Activated CD4-positive, alpha-beta T cell treated with anti-CD3 and anti-CD28 coated beads, Interleukin-2, amount 50 U/mL, for 4 hours (primary cell): ENCODE measurements around the gene SAPCD2.
"Not testable (repeated sequence)": the region's sequence is repeated elsewhere in the genome, so short reads cannot be mapped to it uniquely, and the experiment has no call there.

Experiments used
- DNase-seq, 2 experiments: peaks; one replicate each; pipeline ENCODE4 v3.0.0-alpha.2; 2020

Gene SAPCD2

DNA sequence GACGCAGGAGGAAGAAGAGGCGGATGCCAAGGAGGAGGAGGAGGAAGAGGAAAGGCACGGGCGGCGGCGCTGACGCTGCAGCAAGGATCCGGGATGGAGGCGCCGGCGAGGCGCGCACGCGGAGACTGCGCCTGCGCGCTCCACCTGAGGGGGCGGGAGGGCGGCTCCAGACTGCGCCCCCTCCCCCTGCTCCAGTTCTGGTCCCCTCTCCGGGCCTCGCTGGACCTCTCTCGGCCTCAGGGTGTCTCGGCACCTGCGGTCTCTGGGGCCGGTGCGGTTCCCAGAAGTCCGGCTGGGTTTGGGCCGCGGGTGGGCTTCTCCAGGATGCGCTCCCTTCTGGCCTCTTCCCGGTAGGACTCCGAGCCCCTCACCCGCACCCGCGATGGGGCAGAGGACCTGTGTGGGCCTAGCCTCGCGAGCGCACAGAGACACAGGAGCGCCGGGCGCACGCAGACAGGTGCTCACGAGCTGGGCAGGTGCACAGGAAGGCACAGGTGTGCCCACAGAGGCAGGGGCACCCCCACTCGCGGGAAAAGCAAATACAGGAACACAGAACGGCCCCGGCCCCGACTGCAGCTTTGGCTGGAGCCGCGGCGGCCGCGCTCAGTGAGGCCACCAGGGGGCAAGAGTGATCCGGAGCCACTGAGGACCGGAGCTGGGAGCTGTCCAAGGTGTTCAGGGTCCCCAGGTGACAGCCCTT is 24.1 kb downstream of the SAPCD2 start, which contains the start of gene NPDC1:
NPDC1 (minus strand) TSS at position 90 of the 700 bp plus-strand sequence. CDS start 188 bp downstream, outside the sequence.
- DNase-seq, result peak; percentile 74 to 75

GRCh38 chr9:137045294-137046087 is 24.9 kb downstream of the SAPCD2 start:
- DNase-seq, result no peak

DNA sequence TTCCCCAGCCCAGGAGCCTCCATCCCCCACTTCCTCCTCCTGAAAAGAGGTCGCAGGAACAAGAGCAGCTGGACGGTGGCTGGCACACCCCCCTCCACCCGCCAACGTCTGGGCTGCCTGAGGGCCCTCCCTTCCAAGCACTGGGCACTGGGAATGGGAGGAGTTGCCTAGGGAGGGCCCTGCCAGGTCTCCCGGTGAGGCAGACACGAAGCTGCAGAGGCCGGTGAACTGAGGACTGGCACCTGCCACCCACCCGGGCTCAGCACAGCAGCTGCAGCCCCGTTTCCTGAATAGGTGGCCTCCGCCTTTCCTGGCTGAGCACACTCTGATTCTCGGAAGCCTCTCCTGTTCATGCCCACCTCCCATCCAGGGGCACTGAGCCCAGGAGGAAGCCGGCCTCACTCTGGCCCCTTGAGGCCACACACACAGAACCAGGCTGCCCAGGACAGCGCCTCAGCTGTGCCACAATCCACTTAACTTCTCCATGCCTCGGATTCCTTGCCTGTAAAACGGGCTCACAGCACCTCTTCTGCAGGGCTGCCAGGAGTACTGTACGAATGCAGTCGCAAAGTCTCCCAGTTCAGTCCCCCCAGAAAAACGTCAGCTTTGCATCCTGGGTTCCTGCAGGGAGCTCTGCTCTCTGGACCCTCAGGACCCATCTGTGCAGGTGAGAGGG is 25.7 kb downstream of the SAPCD2 start:
- DNase-seq, result no peak

DNA sequence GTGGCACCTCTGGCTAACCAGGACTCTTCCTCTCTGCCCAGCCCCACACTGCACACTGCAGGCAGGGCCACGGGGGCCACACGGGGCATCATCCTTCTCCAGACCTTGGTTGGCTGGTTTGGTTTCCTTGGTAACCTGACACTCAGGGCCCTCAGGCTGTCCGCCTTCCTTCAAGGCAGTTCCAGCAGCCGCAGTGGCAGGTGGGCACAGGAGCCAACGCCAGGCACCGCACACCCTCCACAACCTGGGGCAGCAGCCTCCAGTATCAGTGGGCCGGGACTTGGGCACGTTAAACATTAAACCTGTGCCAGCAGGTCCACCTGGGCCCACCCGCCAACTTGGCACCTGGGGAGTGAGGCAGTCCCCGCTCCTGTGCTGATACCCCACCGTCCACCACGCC is 26.3 kb downstream of the SAPCD2 start:
- no peak for DNase-seq

GRCh38 chr9:137042751-137043727 is 27.3 kb downstream of the SAPCD2 start:
- DNase-seq, result no peak

- DNase-seq, result no peak
These were observed 29.2 kb downstream of the SAPCD2 start for GRCh38 chr9:137041124-137041523.

- no peak for DNase-seq
These were observed 29.8 kb downstream of the SAPCD2 start for GRCh38 chr9:137040568-137040967.

- DNase-seq, result no peak
These were observed 30.6 kb downstream of the SAPCD2 start for GRCh38 chr9:137039611-137040366.

- no peak for DNase-seq
These were observed 31.4 kb downstream of the SAPCD2 start for GRCh38 chr9:137038916-137039315.

DNA sequence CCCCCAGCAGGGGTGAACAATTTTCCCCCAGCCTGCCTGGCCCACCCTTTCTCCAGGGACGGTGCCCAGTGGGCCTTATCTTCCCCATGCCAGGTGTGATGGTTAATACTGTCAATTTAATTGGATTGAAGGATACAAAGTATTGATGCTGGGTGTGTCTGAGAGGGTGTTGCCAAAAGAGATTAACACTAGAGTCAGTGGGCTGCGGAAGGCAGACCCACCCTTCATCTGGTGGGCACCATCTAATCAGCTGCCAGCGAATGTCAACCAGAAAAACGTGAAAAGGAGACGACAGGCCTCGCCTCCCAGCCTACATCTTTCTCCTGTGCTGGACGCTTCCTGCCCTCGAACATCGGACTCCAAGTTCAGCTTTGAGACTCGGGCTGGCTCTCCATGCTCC is 32.9 kb downstream of the SAPCD2 start:
- no peak for DNase-seq

DNA sequence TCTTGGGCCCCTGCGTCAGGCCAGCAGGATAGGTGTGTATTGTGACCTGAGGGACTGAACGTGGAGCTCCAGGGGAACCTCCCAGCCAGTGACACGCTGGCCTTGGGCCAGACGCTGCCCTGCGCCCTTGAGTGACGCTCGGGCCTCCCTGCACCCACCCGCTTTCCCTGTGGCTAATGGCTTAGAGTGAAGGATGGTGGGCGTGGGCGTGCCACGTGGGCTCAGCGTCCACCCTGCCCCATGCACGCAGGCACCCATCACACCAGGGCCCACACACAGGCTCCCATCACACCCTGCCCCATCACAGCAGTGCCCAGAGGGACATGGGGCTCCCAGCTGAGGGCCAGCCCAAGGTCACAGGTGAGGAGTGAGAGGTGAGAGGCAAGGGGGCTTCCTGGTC is 33.3 kb downstream of the SAPCD2 start:
- DNase-seq, result no peak

GRCh38 chr9:137035937-137036336 is 34.4 kb downstream of the SAPCD2 start:
- DNase-seq, result no peak

DNA sequence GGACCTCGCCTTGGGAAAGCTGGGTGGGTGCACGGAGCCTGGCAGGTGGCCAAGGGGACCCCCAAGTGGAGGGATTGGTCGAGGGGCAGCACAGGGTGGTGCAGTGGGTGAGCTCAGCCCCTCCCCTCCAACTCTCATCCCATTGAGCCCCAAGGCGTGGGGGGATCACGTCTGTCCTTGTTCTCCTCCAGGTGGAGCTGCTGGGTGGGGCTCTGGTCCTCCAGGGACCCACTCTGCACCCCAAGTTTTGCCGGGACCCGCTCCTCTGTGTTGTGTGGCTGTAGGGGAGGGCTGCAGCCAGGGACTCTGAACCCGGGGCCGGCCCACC is 34.9 kb downstream of the SAPCD2 start:
- no peak for DNase-seq

DNA sequence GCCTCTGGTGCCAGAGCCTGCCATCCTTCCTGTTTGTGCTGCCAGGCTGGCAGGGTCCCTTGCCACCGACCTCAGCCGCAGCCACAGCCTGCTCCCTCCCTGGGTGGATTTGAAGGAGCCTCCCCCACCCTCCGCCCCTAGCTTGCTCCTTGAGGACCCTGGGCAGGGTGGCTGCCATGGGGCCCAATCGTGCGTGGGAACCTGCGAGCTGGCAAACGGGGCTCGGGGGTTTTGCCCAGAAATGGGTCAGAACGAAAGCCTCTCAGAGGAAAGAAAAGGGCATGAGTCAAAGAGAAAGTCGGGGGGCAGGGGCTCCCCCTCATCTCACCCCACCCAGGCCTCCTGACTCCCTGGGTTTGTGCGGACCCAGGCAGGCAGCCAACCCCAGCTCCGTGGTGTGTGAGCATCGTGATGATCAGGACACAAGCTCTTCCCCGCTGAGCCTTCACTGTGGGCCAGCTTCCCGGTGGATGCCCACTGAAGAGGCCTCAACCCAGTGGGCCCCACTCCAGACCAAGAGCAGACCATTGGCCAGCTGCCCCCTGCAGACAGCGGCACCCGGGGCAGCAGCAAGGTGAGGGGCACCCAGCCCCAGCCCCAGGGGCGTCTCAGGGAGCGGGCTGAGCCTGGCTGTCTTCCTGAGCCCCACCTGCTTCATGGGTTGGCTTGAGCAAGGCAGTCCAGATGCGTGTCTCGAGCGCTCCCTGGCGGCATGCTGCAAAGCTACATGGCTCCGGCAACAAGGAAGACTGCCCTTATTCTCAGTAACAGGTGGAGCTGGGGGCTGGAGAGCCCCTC is 35.4 kb downstream of the SAPCD2 start:
- DNase-seq, result peak; percentile 85

DNA sequence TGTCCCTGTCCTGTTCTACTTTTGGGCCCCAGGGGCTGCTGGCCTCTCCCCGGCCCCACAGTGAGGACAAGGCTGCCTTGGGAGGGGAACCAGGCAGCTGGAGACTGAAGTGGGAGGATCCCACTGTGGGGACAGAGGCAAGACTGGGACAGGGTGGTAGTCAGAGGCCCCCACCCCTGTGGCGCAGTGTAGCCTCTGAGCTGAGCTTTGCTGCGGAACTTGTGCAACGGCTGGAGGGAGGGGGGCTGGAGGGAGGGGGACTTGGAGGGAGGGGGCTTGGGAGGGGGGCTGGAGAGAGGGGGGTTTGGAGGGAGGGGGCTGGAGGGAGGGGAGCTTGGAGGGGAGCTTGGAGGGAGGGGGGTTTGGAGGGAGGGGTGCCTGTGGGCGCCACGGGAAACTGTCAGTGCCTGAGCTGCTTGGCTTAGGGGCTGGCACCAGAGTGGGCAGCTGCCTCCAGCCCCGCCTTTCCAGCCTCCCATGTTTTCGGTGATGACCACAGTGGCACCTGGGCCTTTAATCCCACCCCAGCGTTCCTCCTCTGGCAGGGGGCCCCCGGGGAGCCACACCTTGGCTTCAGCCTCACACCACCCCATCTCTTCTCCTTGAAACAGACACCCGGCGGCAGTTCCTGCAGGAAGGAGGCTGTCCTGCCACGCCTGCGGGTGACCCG is 36.2 kb downstream of the SAPCD2 start:
- no peak for DNase-seq

DNA sequence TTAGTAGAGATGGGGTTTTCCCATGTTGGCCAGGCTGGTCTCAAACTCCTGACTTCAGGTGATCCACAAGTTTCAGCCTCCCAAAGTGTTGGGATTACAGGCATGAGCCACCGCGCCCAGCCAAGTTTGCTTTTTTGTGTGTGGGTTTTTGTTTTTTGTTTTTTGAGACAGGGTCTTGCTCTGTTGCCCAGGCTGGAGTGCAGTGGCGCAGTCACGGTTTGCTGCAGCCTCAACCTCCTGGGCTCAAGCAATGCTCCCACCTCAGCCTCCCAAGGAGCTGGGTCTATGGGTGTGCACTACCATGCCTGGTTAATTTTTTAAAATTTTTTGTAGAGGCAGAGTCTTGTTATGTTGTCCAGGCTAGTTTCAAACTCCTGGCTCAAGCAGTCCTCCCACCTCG is 36.9 kb downstream of the SAPCD2 start:
- not testable (repeated sequence) for DNase-seq

DNA sequence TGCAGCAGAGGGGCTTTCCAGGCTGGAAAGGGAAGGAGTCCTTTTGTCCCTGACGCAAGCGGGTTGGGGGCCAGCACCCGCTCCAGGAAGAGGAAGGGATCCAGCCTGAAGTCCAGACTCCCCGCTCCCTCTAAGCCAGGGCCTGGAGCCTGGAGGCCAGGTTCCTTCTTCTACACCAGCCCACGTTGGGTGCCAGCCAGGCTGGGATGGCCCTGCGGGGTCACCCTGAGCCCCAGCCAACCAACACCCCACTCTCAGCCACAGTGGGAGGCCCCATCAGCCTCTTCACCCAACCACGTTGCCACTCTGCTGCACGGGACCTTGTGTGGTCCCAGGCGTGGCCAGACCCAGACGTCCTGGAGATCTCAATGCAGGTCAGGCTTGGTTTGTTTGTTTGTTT is 37.5 kb downstream of the SAPCD2 start:
- DNase-seq, result no peak

DNA sequence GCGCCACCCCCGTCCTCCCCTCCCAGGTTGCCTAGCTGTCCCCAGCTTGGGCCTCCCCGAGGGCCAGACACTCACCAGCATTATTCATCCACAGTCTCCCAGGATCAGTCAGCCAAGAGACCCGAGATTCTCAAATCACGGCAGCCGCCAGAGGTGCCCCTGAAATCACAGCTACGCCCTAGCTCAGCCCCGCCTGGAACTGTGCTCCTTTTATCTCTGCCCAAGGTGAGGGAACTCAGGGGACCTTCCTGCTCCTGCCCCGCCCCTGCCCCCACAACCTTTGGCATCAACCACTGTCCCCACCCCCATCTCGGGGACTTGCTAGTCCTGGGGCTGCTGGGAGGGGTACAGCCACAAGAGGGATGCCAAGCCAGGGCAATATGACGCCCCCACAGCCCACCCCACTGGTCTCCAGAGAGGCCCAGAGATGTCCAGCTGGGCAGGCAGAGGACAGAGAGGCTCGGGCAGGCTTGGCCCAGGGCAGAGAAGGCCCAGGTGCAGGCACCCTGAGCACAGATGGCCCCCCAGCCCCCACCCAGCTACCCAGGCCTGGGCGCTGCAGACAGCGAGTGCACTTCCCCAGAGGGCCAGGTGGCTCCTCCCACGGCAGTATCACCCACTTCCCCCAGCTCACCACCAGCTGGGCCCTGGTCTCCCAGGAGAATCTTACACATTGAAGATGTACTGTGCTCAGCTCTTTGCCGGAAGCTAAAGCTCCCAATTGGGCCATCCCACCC is 38.3 kb downstream of the SAPCD2 start, which contains the start of gene FUT7:
FUT7 (minus strand) TSS at position 185 of the 737 bp plus-strand sequence; CDS start at position 88, 97 bp downstream.
- no peak for DNase-seq
